ENCODE data around the gene RFC2.

The RFC2 gene

DNA sequence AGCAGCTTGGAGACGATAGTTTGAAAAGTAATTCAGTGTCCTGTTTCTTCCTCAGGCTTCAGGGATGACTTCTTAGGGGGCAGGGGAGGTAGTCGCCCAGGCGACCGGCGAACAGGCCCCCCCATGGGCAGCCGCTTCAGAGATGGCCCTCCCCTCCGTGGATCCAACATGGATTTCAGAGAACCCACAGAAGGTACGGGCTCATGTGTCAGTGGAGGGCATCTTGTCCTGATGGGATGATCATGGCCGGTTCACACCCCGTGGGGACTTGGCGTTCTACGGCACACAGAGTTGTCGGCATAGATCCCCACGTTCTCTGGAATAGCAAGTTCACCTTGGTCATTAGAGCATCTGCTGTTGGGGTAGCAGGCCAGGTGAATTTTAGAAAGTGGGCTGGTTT lies 59.5 kb downstream of the RFC2 start:
- DNase-seq (ENCODE audit: low read depth): no peak
- no peak for TF ChIP-seq CTCF (IDR thresholded peaks at IDR 0.05; ENCODE audit: control insufficient read depth, insufficient read depth, low read depth, low read length, missing control alignments)
- H3K4me3 ChIP-seq (ENCODE audit: control insufficient read depth, low read depth, low read length): no peak overlapping the region

DNA sequence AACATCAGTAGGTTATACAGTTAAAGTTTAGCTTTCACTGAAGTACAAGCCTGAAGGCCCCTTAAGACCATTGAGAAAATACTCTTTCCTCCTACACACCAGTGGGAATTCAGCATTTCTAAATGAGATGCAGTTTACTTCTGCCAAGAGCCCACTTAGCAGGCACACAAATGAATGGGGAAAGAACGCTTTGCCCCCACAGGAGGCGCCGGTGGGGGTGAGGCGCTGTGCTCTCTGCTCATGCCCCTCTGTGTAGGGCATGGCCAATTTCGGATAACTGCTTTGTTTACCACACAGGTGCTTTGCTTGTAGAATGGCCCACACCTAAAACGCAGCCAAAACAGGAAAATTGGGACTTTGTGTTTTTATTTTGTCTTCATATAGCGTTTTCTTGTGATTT lies 60.3 kb downstream of the RFC2 start:
- no peak overlapping the region for H3K4me3 ChIP-seq (ENCODE audit: control insufficient read depth, low read depth, low read length)
- no peak for TF ChIP-seq CTCF (IDR thresholded peaks at IDR 0.05; ENCODE audit: control insufficient read depth, insufficient read depth, low read depth, low read length, missing control alignments)
- DNase-seq (ENCODE audit: low read depth): no peak

DNA sequence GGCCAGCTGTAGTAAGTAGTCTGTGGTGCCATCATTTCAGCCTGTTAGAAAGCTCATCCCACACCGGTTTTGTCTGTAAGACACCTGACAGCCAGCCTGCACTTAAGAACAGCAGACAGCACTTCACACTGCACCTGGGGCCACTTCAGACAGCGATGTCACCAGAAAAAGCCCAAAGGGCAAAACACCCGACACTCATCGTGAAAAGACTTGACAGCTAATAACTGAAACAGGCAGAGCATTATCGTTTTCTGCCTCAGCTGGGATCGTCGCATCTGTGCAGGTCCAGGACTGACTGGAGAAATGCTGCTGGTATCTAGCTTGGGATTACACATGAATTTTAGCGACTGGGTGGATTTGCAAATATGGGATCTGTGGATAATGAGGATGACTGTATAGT lies 61.1 kb downstream of the RFC2 start:
- H3K4me3 ChIP-seq (ENCODE audit: control insufficient read depth, low read depth, low read length): no peak overlapping the region
- no peak for DNase-seq (ENCODE audit: low read depth)
- no peak for TF ChIP-seq CTCF (IDR thresholded peaks at IDR 0.05; ENCODE audit: control insufficient read depth, insufficient read depth, low read depth, low read length, missing control alignments)

GRCh38 chr7:74191231-74191630 lies 63.0 kb downstream of the RFC2 start:
- no peak for TF ChIP-seq CTCF (IDR thresholded peaks at IDR 0.05; ENCODE audit: control insufficient read depth, insufficient read depth, low read depth, low read length, missing control alignments)
- no peak for DNase-seq (ENCODE audit: low read depth)
- no peak overlapping the region for H3K4me3 ChIP-seq (ENCODE audit: control insufficient read depth, low read depth, low read length)

GRCh38 chr7:74190259-74190658 lies 63.9 kb downstream of the RFC2 start:
- H3K4me3 ChIP-seq (ENCODE audit: control insufficient read depth, low read depth, low read length): no peak overlapping the region
- no peak for DNase-seq (ENCODE audit: low read depth)
- TF ChIP-seq CTCF (IDR thresholded peaks at IDR 0.05; ENCODE audit: control insufficient read depth, insufficient read depth, low read depth, low read length, missing control alignments): no peak

DNA sequence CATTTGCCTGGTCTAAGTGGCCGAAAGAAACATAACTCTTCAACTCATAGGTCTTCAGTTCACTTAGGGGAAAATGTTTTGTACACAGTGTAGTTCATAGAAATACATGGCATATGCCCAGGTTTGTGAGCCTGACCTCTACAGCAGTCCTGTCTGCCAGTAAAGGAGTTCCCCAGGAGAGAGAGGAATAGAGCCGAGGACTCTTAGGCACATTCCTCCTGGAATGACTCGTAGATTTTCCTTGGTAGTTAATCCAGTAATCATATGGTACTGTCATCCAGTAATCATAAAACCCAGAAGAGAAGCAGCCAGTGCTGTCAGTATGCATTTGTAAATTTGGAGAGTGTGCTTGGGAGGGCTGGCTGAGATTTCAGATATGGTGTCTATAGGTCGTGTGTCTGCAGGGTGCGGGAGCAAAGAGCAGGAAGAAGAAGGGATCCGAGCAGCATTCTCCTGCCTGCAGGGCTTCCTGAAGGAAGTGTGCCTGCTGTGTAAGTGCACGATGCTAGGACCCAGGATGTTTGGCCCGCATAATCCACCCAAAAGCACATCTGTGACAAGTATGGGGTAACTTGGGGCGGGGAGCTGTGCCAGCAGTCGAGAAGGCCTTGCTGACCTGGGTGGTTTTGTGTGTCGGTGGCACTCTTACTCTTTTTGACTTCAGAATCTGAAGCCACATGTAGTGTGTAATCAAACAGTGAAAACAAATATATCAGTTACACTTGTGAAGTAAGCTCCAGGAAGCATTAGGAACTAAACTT lies 66.1 kb downstream of the RFC2 start:
- no peak overlapping the region for H3K4me3 ChIP-seq (ENCODE audit: control insufficient read depth, low read depth, low read length)
- TF ChIP-seq CTCF (IDR thresholded peaks at IDR 0.05; ENCODE audit: control insufficient read depth, insufficient read depth, low read depth, low read length, missing control alignments): no peak
- peak; percentile 17 for DNase-seq (ENCODE audit: low read depth)
